Ovary (tissue), 3 donors: Measurements from ENCODE around the gene TTC16.

Experiments used
- POLR2A ChIP-seq: fragments of 450-650 bp; IDR thresholded peaks from one replicate; pipeline ENCODE4 v1.6.1; 2017; ENCODE audit warnings: antibody characterized with exemption, mild to moderate bottlenecking, moderate library complexity
- TF ChIP-seq, protein P1 (sequence below), 3 donors: fragments of 450-650 bp in 2 of 3; fragments of 200-600 bp in 1 of 3; IDR thresholded peaks; one replicate each; pipeline versions ENCODE4 v1.5.1 to v1.8.0; 2016 to 2022; ENCODE audit warnings: antibody characterized with exemption in 3 of 3, mild to moderate bottlenecking in 1 of 3
- donor health status: DM: no; HTN: no; CAD: no.

DNA sequence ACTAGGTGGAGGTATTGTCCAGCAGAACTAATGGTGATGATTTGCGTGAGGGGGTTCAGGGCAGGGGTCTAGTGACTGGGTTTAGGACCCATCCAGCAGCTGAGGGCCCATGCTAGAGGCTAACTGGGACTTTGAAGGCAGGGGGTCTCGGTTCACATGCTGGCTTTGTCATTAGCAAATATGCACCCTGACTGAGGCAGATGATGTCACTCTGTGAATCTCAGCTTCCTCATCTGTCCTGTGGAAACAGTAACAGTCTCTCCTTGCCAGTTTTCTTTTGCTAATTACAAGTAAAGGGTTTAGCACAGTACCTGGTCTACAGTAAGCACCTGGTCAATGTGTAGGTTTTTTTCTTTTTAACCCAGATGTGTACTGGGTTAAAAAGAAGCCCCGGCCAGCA is 57.4 kb downstream of the TTC16 start:
- TF ChIP-seq, protein P1, sequence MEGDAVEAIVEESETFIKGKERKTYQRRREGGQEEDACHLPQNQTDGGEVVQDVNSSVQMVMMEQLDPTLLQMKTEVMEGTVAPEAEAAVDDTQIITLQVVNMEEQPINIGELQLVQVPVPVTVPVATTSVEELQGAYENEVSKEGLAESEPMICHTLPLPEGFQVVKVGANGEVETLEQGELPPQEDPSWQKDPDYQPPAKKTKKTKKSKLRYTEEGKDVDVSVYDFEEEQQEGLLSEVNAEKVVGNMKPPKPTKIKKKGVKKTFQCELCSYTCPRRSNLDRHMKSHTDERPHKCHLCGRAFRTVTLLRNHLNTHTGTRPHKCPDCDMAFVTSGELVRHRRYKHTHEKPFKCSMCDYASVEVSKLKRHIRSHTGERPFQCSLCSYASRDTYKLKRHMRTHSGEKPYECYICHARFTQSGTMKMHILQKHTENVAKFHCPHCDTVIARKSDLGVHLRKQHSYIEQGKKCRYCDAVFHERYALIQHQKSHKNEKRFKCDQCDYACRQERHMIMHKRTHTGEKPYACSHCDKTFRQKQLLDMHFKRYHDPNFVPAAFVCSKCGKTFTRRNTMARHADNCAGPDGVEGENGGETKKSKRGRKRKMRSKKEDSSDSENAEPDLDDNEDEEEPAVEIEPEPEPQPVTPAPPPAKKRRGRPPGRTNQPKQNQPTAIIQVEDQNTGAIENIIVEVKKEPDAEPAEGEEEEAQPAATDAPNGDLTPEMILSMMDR (IDR thresholded peaks at IDR 0.05), result no peak
- TF ChIP-seq POLR2A, result no peak
